ENCODE results near the gene AFG1L. TPM values are rescaled to one million over a fixed set of nuclear protein-coding genes. Genes with fewer than 3 reads are reported as not detected.

Gene AFG1L
- total and polyA plus RNA-seq, 2 experiments from 2014 or later: 4.1 to 8.7 TPM

- TF ChIP-seq, protein P1, sequence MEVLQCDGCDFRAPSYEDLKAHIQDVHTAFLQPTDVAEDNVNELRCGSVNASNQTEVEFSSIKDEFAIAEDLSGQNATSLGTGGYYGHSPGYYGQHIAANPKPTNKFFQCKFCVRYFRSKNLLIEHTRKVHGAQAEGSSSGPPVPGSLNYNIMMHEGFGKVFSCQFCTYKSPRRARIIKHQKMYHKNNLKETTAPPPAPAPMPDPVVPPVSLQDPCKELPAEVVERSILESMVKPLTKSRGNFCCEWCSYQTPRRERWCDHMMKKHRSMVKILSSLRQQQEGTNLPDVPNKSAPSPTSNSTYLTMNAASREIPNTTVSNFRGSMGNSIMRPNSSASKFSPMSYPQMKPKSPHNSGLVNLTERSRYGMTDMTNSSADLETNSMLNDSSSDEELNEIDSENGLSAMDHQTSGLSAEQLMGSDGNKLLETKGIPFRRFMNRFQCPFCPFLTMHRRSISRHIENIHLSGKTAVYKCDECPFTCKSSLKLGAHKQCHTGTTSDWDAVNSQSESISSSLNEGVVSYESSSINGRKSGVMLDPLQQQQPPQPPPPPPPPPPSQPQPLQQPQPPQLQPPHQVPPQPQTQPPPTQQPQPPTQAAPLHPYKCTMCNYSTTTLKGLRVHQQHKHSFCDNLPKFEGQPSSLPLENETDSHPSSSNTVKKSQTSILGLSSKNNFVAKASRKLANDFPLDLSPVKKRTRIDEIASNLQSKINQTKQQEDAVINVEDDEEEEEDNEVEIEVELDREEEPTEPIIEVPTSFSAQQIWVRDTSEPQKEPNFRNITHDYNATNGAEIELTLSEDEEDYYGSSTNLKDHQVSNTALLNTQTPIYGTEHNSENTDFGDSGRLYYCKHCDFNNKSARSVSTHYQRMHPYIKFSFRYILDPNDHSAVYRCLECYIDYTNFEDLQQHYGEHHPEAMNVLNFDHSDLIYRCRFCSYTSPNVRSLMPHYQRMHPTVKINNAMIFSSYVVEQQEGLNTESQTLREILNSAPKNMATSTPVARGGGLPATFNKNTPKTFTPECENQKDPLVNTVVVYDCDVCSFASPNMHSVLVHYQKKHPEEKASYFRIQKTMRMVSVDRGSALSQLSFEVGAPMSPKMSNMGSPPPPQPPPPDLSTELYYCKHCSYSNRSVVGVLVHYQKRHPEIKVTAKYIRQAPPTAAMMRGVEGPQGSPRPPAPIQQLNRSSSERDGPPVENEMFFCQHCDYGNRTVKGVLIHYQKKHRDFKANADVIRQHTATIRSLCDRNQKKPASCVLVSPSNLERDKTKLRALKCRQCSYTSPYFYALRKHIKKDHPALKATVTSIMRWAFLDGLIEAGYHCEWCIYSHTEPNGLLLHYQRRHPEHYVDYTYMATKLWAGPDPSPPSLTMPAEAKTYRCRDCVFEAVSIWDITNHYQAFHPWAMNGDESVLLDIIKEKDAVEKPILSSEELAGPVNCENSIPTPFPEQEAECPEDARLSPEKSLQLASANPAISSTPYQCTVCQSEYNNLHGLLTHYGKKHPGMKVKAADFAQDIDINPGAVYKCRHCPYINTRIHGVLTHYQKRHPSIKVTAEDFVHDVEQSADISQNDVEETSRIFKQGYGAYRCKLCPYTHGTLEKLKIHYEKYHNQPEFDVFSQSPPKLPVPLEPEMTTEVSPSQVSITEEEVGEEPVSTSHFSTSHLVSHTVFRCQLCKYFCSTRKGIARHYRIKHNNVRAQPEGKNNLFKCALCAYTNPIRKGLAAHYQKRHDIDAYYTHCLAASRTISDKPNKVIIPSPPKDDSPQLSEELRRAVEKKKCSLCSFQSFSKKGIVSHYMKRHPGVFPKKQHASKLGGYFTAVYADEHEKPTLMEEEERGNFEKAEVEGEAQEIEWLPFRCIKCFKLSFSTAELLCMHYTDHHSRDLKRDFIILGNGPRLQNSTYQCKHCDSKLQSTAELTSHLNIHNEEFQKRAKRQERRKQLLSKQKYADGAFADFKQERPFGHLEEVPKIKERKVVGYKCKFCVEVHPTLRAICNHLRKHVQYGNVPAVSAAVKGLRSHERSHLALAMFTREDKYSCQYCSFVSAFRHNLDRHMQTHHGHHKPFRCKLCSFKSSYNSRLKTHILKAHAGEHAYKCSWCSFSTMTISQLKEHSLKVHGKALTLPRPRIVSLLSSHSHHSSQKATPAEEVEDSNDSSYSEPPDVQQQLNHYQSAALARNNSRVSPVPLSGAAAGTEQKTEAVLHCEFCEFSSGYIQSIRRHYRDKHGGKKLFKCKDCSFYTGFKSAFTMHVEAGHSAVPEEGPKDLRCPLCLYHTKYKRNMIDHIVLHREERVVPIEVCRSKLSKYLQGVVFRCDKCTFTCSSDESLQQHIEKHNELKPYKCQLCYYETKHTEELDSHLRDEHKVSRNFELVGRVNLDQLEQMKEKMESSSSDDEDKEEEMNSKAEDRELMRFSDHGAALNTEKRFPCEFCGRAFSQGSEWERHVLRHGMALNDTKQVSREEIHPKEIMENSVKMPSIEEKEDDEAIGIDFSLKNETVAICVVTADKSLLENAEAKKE (CRISPR knock-in tag; IDR thresholded peaks at IDR 0.05): no peak
- no peak for TF ChIP-seq STAT1 (IDR thresholded peaks at IDR 0.05; ENCODE audit: unreplicated experiment)
- no peak for TF ChIP-seq POLR2AphosphoS5 (IDR thresholded peaks at IDR 0.05; ENCODE audit: low read depth)
- TF ChIP-seq EZH2 (IDR thresholded peaks at IDR 0.05; ENCODE audit: low read depth, unreplicated experiment): no peak
- no peak for TF ChIP-seq ETS1 (IDR thresholded peaks at IDR 0.05)
- TF ChIP-seq EZH2phosphoT487 (IDR thresholded peaks at IDR 0.05; ENCODE audit: unreplicated experiment): no peak
- TF ChIP-seq ZNF331 (CRISPR knock-in tag; IDR thresholded peaks at IDR 0.05; ENCODE audit: low read depth): no peak
Measured at GRCh38 chr6:108253241-108253640, 41.6 kb upstream of the AFG1L start (continued).

Data from GM23338 (cell line).